Ureter (tissue), 1 donor: ENCODE measurements around the gene AFG1L. TPM values are rescaled to one million over a fixed set of nuclear protein-coding genes. Genes with fewer than 3 reads are reported as not detected.
"Not testable (repeated sequence)": the region's sequence is repeated elsewhere in the genome, so short reads cannot be mapped to it uniquely, and the experiment has no call there.

Source experiments
- DNase-seq: peaks from one replicate; pipeline ENCODE4 v3.0.0-alpha.2; 2020; ENCODE audit warnings: low spot score
- total RNA-seq: library from RNA; stranded (reverse); gene quantifications from one replicate; pipeline ENCODE4 v1.2.4, GENCODE V29; 2023
- donor health status: DM: yes; HTN: yes; CAD: no.

Gene AFG1L
- total RNA-seq, 1 donor from 2014 or later: 14.5 TPM

GRCh38 chr6:108416047-108416833 lies 121.4 kb downstream of the AFG1L start:
- not testable (repeated sequence) for DNase-seq

GRCh38 chr6:108417027-108417426 lies 122.2 kb downstream of the AFG1L start:
- no peak for DNase-seq

DNA sequence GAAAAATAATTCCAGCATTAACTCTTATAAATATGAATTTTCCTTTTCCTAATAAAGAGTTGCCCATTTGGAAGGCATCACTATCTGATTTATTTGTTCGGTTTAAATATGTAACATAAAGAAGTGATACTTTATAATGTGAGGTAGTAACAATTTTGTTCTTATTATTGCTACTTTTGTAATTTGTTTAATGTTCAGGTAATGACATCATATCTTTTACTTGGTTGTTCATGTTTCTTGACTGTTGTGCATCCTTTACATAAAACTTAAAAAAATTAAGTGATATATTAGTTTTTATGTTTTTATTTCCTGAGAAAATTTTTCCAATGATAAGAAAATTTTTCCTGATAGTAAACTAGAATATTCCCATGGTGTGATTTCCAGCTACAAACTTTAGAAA lies 124.6 kb downstream of the AFG1L start:
- no peak for DNase-seq

DNA sequence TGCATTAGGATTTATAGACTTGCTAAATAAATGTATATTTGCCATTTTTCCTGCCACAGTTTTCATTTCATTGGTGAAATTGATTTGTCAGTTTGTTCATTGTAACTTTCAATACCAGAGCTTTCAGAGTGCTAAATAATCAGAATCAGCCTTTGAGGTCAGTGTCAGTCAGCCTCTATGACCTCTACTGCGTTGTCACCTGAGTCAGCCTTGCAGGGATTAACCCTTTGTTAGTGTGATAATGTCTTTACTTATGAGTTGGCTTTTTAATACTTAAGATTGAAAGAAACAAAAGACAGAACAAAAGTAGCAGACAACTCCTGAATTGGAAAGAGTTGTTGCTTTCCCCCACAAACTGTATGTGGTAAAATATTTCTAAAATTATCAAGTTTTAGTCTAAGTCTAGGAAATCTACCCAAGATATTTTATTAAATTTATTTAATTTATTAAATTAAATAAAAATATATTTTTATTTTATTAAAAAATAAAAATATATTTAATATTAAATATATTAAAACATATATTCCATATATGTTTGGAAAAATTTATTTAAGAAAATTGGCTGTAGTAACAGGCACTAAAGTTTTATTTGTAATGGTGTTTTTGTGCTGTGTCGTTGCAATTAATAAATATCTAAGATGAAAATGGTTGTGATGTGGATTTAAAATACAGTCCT lies 125.2 kb downstream of the AFG1L start:
- no peak for DNase-seq

DNA sequence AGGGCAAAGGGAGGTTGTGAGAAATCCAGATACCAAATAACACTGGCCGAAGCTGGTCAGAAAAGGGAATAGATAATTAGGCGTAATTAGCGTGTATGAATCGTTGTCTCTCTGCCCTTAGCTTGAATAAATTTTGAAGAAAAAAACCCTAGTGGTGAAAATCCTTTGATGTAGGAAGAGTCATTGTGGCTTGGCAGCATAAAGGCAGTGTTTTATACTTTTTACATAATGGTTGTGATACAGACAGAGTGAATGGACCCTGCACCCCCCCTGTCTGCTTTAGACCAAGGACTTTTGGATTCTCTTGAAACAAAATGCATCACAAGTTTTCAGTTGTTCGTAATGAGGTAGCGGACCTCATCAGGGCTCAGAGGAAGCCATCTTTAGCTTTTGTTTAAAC lies 126.5 kb downstream of the AFG1L start:
- no peak for DNase-seq

DNA sequence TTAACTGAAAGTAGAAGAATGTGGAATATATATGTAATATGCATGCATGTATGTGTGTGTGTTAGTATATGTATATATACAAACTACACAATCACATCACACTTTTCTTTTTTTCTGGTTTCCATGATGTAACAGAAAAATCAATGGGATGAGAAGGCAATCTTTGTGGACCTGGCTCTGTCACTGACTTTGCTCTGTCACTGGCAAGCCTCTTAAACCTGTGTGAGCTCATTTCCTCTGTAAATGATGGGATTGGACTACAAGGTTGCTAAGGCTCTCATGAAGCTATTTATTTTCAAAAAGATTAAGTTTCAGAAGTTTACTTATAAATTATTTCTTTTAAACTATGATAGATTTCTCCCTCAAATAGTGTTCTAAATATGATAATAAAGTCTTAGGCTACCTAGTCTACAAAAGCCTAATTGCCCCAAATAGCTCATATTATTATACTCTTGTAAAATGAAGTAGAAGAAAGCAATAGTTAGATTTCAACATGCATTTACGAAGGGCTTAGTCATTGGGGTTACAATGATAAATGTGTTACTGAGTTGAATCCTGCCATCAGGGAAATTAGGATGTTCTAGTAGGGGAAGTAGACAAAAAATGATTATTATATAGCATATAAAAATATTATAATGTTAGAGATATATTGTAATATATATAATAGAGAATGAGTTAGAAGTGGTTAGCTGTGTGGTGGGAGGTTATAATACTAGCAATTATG lies 129.3 kb downstream of the AFG1L start:
- DNase-seq: no peak

DNA sequence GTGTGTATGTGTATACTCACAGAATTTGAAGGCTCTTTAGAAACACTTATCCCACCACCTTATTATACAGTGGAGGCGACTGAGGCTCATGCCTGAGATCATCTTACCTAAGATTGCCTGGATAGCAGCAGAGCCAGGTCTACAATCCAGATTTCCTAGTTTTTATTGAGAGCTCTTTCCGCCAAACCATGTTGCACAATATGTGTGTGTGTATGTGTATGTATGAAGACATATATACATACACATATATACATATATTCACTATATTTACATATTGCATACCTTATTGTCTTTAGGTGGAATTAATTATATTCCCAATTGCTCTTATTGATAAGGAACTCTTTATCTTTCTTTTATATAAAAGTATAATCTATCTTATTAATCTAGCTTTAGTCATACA lies 130.6 kb downstream of the AFG1L start:
- no peak for DNase-seq

GRCh38 chr6:108432143-108432542 lies 137.3 kb downstream of the AFG1L start:
- DNase-seq: no peak

DNA sequence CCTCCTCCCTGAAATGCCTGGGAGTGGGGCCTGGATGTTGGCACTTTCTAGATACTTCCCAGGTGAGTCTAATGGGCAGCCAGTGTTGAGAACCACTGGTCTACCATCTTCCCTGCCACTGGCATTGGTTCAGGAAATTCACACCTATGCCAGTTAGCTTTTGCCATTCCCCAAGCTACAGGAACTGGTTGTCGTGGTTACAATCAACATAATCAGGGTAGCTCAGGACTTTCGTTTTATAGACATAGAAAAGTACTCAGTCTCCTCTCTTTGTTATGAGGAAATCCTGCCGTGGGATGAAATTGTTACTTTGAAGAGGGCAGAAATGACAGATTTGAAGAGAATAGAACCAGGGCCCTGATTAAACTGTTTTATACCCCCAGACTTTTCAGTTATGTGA lies 137.9 kb downstream of the AFG1L start:
- DNase-seq: no peak

DNA sequence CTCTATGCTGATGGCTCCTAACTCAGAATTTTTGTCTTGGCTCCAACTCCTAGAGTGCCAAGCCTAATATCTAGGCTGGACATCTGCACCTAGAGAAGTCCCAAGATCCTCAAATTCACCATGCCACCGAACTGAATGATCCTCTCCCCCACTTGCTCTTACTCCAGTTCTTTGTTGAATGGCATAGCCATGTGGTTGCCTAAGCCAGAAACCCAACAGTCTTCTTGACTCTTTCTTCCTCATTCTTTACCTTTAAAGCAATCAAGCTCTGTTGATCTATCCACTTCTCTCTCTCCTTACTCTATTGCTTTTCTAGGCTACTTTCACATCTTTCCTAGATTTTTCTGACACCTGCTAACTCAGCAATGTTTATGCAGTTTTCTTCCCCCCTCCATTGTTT lies 139.4 kb downstream of the AFG1L start:
- DNase-seq: no peak

DNA sequence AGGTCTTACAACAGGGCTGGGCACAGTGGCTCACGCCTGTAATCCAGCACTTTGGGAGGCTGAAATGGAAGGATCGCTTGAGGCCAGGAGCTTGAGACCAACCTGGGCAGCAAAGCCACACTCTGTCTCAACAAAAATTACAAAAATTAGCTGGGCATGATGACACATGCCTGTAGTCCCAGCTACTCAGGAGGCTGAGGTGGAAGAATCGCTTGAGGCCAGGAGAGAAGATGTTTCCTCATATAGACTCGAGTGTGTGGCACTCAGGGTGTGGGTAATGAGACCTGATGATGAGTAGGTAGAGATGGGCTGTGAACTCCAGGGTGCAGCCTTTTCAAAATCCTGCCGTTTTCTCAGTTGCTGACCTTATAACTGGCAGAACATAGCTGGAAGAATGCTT lies 140.5 kb downstream of the AFG1L start:
- no peak for DNase-seq

GRCh38 chr6:108436771-108437170 lies 141.9 kb downstream of the AFG1L start:
- no peak for DNase-seq

- no peak for DNase-seq
These were observed 143.0 kb downstream of the AFG1L start for GRCh38 chr6:108437821-108438220.

DNA sequence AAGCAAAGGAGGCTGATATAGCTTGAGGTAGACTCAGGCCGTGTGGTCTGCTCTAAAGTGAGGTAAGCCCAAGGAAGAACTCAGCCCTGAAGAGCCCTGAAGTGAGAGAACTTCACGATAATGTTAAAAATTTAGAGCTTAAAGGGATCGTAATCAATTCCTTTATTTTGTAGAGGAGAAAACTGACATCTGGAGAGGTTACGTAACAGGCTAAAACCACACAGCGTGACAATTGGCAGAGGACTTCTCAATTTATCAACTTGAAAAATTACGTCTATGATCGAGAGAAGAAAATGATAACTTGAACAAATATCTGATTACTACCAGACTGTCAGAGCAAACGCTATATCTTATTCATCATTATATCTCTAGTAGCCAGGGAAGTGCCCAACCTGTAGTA lies 144.1 kb downstream of the AFG1L start:
- no peak for DNase-seq

- no peak for DNase-seq
These were observed 146.3 kb downstream of the AFG1L start for GRCh38 chr6:108441141-108441540.

- no peak for DNase-seq
These were observed 148.1 kb downstream of the AFG1L start for GRCh38 chr6:108442770-108443520.

- no peak for DNase-seq
These were observed 151.8 kb downstream of the AFG1L start for GRCh38 chr6:108446629-108447150.

DNA sequence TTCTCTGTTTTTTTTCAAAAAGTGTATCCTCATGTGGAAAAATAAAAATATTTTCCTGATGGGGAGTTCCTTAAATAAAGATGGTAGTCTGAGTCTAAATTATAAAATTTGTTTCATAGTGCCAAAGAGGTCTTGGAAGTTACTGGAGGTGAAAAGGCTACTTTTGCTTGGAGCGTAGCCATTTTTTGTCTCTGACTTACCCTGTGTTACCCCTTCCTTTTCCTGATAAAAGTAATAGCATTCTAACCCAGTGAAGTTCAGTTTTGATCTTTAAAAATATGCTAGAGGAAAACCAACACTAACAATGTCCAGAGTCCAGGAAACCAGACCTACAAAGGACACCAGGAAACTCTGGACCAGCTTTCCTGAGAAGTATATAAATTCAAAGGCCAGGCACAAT lies 153.6 kb downstream of the AFG1L start:
- no peak for DNase-seq

DNA sequence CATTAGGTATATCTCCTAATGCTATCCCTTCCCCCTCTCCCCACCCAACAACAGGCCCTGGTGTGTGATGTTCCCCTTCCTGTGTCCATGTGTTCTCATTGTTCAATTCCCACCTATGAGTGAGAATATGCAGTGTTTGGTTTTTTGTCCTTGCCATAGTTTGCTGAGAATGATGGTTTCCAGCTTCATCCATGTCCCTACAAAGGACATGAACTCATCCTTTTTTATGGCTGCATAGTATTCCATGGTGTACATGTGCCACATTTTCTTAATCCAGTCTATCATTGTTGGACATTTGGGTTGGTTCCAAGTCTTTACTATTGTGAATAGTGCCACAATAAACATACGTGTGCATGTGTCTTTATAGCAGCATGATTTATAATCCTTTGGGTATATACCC lies 154.9 kb downstream of the AFG1L start:
- not testable (repeated sequence) for DNase-seq

DNA sequence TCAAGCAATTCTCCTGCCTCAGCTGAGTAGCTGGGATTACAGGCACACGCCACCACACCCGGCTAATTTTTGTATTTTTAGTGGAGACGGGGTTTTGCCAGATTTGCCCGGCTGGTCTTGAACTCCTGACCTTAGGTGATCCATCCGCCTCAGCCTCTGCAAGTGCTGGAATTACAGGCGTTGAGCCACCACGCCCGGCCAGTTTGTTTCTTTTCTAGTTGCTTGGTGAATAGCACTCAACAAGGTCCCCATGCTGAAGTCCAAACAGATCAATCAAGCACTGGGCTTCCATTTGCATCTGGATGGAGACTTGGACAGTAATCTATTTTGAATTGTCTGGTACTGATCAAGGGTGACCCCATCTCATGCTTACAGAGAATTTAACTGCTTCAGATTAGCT lies 157.0 kb downstream of the AFG1L start:
- DNase-seq: no peak

GRCh38 chr6:108452711-108453195 lies 157.9 kb downstream of the AFG1L start:
- DNase-seq: no peak
